Stimulated activated CD4-positive, alpha-beta T cell treated with anti-CD3 and anti-CD28 coated beads, Interleukin-4, amount 100 ng/mL, for 1 hour (primary cell): ENCODE measurements around the gene ARHGAP22.

Experiments used
- DNase-seq: peaks from one replicate; pipeline ENCODE4 v3.0.0-alpha.2; 2020

Gene ARHGAP22

GRCh38 chr10:48459270-48460150, 145.4 kb downstream of the ARHGAP22 start:
- no peak for DNase-seq

DNA sequence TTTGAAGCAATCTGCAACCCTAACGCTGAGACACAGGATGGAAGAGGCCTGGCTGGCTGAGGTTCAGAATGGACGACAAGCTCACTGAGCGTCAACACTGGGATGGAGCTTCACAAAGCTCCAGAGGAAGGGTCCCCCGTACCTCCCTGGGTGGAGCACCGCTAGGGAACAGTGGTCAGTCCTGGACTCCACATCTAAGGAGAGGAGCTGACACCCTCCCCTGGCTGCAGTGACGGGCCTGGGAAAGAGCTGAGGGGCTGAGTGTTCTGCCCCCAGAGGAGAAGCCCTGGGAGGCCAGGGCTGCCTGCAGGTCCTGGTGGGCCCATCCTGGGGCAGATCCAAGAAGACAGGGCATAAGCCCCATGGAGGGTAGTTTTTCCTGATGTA, 146.2 kb downstream of the ARHGAP22 start:
- no peak for DNase-seq

DNA sequence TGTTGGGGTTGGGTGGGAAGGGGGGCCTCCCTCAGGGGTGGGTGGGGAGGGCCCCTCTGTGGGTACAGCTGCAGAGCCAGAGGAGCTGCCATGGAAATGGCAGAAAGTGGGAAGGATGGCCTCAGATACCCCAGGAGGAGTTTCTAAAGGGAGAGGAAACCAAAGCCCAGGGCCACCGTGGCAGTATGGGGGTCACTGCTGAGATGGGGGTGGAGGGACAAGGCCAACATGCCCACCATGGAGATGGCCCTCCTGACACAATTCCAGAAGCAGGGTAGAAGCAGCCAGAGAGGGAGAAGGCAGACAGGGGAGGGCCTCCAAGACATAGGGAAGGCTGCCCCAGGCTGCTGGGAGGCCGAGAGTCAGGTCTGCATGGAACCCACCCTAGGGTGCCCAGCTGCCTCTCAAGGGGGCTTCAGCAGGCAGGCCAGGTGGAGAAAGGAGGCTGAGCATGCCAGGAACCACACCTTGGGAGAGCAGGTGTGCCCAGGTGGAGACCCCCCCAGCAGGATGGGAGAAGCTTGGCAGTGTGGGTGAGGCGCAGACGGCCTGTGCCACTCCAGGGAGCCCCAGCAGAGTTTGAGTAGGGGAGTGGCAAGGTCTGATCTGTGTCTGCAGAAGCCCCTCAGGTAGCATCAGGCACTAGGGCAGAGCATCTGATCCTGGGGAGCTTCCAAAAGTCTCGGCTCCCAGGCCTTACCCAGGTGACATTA, 146.8 kb downstream of the ARHGAP22 start:
- no peak for DNase-seq

- no peak for DNase-seq
Observed at GRCh38 chr10:48456808-48457761, 147.8 kb downstream of the ARHGAP22 start.

DNA sequence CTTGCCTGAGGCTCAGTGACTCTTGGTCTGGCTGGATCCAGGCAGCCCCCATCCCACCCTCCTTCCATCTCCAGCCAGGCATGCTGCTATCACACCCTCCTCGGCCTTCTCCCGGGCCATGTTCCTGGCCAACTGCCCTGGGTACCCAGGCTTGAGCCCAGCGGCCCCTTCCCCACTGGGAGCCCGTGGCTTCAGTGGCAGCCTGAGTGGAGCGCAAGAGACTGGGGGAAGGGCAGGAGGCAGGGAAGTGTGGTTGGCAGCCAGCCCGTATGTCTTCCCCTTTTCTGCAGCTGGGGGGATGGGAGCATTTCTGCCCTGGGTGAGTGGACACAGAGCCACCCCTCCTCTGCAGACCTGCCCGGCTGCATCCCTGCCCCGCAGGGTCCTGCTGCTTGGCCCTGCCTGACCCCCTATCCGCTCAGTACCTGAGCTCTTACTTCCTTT, 148.5 kb downstream of the ARHGAP22 start:
- no peak for DNase-seq

DNA sequence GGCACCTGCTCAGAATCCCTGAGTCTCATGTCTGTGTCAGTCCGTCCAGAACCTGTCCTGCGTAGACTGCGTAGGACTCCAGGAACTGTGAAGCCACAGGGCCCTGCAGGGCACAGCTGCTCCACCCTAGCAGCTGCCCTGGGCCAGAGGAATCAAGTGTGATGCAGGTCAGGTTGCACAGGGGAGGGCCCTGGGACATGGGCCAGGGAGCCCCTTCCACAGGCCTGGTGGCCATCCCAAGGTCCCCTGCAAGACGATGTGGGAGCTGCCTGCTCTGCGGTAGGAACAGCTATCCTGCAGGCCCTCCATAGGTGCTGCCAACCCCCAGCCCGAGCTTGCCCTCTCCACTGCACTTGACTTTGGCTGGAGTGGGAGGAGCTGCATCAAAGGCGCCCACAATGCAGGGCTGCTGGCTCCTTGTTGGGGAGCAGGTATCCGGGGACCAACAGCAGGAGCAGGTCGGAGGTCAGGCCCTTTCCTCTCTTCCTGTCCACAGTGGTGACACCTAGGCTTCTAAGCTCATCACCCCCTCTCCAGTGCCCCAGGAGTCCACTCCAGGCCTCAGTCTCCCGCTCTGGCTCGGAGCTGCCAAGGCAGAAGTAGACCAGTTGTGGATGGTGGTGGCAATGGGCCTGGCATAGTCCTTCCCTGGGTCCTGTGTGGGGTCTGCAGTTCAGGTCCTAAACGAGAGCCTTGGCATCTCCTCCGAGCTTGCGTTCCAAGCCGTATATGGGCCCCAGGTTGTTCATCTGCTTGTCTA, 149.3 kb downstream of the ARHGAP22 start:
- no peak for DNase-seq

DNA sequence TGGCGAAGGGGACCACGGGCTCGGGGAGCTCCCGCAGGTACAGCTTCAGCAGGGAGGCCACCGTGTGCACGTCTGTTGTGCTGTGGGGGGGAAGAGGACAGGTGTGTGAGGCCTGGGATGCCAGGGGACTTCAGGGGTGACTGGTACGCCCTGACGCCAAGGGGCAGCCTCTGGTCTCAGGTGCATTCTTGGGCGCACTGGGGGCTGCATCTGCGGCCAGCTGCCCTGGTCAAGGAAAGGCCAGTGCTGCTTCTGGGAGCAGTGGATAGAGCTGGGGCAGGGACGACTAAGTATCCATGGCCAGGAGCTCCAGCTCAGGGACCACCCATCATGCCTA, 149.8 kb downstream of the ARHGAP22 start:
- no peak for DNase-seq

- DNase-seq: no peak
Observed at GRCh38 chr10:48454302-48455054, 150.4 kb downstream of the ARHGAP22 start.

- no peak for DNase-seq
Observed at GRCh38 chr10:48453451-48454301, 151.2 kb downstream of the ARHGAP22 start.

GRCh38 chr10:48452879-48453412, 151.9 kb downstream of the ARHGAP22 start:
- DNase-seq: no peak

DNA sequence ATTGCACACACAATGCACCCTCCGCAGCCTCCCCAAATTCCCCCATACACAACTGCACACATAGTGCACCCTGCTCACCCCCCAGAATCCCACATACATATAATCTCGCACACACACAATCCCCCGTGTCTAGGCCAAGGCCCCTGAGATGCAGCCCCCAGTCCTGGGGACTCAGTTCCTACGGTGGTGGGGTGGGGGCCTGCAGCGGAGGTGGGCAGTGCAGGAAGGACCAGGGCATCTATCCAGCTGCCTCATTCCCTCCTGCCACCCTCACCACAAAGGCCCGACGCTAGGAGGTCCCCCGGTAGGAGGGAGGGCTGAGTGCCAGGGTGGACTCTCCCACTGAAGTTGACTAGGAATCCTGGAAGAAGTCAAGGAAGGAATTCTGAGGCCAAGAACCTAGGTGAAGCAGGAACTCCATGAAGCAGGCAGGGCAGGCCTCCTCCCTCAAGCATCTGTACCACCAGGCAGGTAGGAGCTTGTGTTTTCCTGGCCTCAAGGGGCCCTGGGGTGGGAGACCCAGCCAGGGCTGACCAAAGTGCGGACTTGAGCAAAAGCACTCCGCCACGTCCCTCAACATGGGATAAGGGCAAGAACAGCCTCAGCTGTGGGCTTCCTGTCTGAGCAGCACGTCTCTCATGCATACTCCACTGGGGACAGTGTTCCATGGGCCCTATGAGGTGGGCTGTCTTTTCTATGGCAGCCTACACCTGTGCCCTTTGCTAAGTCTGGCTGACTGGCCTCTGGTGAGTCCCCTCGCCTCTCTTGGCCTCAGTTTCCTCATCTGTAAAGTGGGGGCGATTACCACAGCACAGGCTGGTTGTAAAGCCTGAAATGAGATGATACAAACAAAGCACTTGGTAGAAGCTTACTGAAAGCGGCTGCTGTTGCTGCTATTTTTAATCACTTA, 152.6 kb downstream of the ARHGAP22 start:
- DNase-seq: no peak

GRCh38 chr10:48450741-48451466, 154.0 kb downstream of the ARHGAP22 start:
- no peak for DNase-seq

- no peak for DNase-seq
Observed at GRCh38 chr10:48450233-48450740, 154.6 kb downstream of the ARHGAP22 start.

DNA sequence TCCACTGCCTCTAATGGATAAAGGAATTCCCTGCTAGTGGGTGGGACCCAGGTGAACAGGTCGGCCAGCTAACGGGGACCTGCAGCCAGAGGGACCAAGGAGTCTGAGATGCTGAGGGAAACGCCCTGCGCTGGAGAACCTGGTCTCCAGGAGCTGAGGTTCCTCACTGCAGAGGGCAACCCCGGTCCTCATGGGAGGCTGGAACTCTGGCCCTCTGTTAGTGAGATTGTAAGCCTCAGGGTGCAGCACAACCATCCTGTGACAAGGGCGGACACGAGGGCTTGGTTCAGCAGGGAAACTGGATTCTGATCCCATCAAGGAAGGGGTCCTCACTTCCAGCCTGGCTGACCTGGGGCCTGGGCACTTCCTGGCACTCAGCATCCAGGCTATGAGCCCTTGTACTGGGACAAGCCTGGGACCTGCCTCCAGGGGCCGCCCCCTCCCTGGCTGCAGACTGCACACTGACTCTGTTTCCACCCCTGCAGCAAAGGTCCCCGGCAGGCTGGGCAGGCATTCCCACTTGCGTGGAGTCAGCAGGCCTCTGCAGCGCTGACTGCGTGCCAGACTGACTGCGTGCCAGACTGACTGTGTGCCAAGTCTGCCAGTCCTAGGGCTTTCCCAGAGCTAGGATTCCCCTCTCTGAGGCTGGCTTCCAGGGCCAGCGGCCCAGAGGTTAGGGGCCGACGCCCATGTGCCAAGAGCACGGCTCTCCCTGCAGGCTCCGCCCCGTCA, 155.2 kb downstream of the ARHGAP22 start:
- DNase-seq: no peak

- DNase-seq: no peak
Observed at GRCh38 chr10:48448796-48449195, 156.1 kb downstream of the ARHGAP22 start.

DNA sequence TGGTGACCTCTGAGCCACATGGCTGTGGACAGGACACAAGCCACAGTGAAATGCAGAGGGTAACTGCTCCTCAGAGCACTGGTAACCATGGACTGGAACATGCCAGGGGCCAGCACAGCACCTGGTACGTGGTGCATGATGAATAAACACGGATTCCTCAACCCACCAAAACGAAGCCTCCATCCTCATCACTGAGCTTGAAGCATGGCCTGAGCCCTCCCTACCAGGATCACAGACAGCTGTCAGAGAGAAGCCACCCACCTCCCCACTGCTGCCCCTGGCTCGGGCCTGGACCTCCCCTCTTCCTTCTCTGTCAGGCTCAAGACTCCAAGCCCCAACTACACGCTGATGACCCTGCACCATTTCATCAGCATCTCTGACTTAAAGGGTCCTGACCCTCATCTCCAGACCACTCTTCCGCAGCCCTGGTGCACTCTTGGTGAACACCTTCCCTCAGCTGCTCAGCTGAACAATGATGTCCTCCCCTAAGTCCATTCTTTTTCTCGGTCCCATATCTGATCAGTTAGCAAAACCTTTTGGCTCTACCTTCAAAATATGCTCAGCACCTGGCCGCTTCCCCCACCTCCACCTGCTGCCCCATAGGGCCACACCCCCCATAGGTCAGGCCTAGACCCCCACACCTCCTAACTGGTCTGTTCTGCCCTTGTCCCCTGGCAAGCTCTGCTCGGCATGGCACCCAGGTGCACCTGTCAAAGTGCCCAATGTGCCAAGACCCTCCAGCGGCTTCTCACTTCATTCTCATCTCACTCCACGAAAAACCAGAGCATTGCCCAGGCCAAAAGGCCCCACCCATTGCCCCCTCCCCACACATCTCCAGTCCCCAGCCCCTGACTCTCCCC, 157.3 kb downstream of the ARHGAP22 start:
- no peak for DNase-seq

DNA sequence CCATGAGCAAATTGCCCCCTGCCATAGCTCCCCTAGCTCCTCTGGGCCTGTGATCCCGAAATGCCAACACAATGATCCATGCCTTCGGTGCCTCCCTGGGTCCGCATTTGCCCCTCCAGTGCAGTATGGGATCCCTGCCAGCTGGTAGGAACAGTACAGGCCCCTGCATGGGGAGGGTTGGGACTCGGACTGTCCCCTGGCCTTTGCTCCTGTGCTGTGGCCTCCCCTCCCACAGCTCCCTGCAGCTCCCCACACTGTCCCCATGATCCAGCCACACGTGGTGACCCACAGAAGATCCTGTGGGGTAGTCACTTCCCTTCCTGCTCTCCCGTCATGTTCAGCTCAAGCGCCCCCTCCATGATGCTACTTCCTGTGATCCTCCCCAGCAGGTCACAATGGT, 158.1 kb downstream of the ARHGAP22 start:
- no peak for DNase-seq
